HepG2 (cell line): ENCODE data around the gene SGCD.

ENCODE experiments used
- ATF4 ChIP-seq, 2 experiments: fragments of 450-650 bp in 1 of 2; sonication (generic) in 1 of 2; formaldehyde crosslinking; IDR thresholded peaks; 2 replicates each; pipeline versions ENCODE4 v1.5.0 to v1.8.0; 2020 to 2022; ENCODE audit warnings: mild to moderate bottlenecking in 1 of 2, missing genetic modification reagents in 1 of 2
- GABPA ChIP-seq, 2 experiments: IDR thresholded peaks; 2 replicates each; pipeline ENCODE4 v1.6.1; 2011 to 2016; ENCODE audit warnings: low read depth in 2 of 2, low read length in 1 of 2, missing biosample characterization in 1 of 2, missing genetic modification characterization in 1 of 2
- KDM1A ChIP-seq: IDR thresholded peaks from 2 replicates; pipeline ENCODE4 v1.6.1; 2016; ENCODE audit warnings: missing compliant biosample characterization
- KLF15 ChIP-seq: sonication (generic); formaldehyde crosslinking; IDR thresholded peaks from 2 replicates; pipeline ENCODE4 v1.8.1; 2023; ENCODE audit warnings: borderline replicate concordance, mild to moderate bottlenecking, inconsistent platforms, missing genetic modification reagents, mixed read lengths
- NFE2L2 ChIP-seq: fragments of 150-350 bp; IDR thresholded peaks from 2 replicates; pipeline ENCODE4 v1.6.1; 2014; ENCODE audit warnings: low read length
- SCMH1 ChIP-seq: sonication (generic); formaldehyde crosslinking; IDR thresholded peaks from 2 replicates; pipeline ENCODE4 v1.9.0; 2021; ENCODE audit warnings: missing genetic modification reagents, mild to moderate bottlenecking, borderline replicate concordance
- SETDB1 ChIP-seq: sonication (generic); formaldehyde crosslinking; IDR thresholded peaks from 2 replicates; pipeline ENCODE4 v1.5.1; 2020; ENCODE audit warnings: missing genetic modification reagents, mild to moderate bottlenecking, borderline replicate concordance
- TMF1 ChIP-seq: sonication (generic); formaldehyde crosslinking; IDR thresholded peaks from 2 replicates; pipeline ENCODE4 v1.8.1; 2022; ENCODE audit warnings: low read depth, missing genetic modification reagents
- ZBTB7A ChIP-seq: sonication (generic); formaldehyde crosslinking; IDR thresholded peaks from 2 replicates; pipeline ENCODE4 v1.8.0; 2022; ENCODE audit warnings: mild to moderate bottlenecking, missing genetic modification reagents
- ZNF3 ChIP-seq: IDR thresholded peaks from 2 replicates; pipeline ENCODE4 v1.7.0; 2017; ENCODE audit warnings: inconsistent platforms
- ZNF501 ChIP-seq: sonication (generic); formaldehyde crosslinking; IDR thresholded peaks from 2 replicates; pipeline ENCODE4 v1.5.1; 2020; ENCODE audit warnings: mild to moderate bottlenecking, moderate library complexity, missing genetic modification reagents
- ZNF781 ChIP-seq: sonication (generic); formaldehyde crosslinking; IDR thresholded peaks from 2 replicates; pipeline ENCODE4 v1.5.1; 2020; ENCODE audit warnings: borderline replicate concordance, mild to moderate bottlenecking, missing genetic modification reagents; ENCODE audit errors: not compliant biosample characterization
- ZNF788 ChIP-seq: sonication (generic); formaldehyde crosslinking; IDR thresholded peaks from 2 replicates; pipeline ENCODE4 v1.5.0; 2020; ENCODE audit warnings: mild to moderate bottlenecking, missing genetic modification reagents, borderline replicate concordance
- ZSCAN12 ChIP-seq: sonication (generic); formaldehyde crosslinking; IDR thresholded peaks from 2 replicates; pipeline ENCODE4 v1.9.0; 2021; ENCODE audit warnings: mild to moderate bottlenecking, missing genetic modification reagents

- TF ChIP-seq SETDB1 = no peak
- TF ChIP-seq ATF4 (CRISPR knock-in tag; IDR thresholded peaks at IDR 0.05) = no peak
- no peak for TF ChIP-seq ZNF788 (CRISPR knock-in tag)
- no peak for TF ChIP-seq GABPA (IDR thresholded peaks at IDR 0.05; ENCODE audit: low read depth, low read length)
- TF ChIP-seq GABPA (CRISPR knock-in tag; IDR thresholded peaks at IDR 0.05; ENCODE audit: low read depth) = no peak
- TF ChIP-seq ZNF501 (CRISPR knock-in tag) = no peak
- TF ChIP-seq TMF1 (CRISPR knock-in tag) = no peak
- TF ChIP-seq NFE2L2 = no peak
- no peak for TF ChIP-seq ZSCAN12
- no peak for TF ChIP-seq KLF15 (CRISPR knock-in tag)
- TF ChIP-seq ZNF781 = no peak
- no peak for TF ChIP-seq ZBTB7A (CRISPR knock-in tag)
- TF ChIP-seq ZNF3 (CRISPR knock-in tag) = no peak
- no peak for TF ChIP-seq SCMH1 (CRISPR knock-in tag)
- no peak for TF ChIP-seq KDM1A
Measured at GRCh38 chr5:156482818-156483217, 155.9 kb downstream of the SGCD start.
